ENCODE measurements around the gene NCAPD3.

The NCAPD3 gene

DNA sequence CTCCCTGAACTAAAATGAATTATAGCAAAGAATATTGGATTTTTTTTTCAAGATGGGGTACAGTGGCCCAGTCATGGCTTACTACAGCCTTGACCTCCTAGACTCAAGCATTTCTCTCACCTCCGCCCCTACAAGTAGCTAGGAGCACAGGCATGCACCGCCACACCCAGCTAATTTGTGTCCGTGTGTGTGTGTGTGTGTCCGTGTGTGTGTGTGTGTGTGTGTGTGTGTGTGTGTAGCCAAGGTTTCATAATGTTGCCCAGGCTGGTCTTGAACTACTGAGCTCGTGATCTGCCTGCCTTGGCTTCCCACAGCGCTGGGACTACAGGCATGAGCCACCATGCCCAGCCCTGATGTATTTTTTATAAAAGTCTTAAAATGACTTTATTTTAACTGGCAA, 16.8 kb upstream of the NCAPD3 start:
- Histone ChIP-seq H3K79me2 (ENCODE audit: insufficient read depth, low read depth) (no peaks in the 10 kb centered on the region), H2AFZ (ENCODE audit: low read depth) (no peak overlapping the region), H3K36me3 (ENCODE audit: insufficient read depth) (no peaks in the 10 kb centered on the region), H3K4me1 (ENCODE audit: low read depth, poor library complexity, severe bottlenecking) (no peaks in the 10 kb centered on the region), H3K4me2 (no peak overlapping the region), H3K27me3 (ENCODE audit: insufficient read depth, low read depth) (no peaks in the 10 kb centered on the region), H3K27ac (no peak overlapping the region), H4K20me1 (ENCODE audit: insufficient read depth) (no peaks in the 10 kb centered on the region), H3K9ac (no peak overlapping the region), H3K4me3 (IDR thresholded peaks at IDR 0.05; ENCODE audit: insufficient read depth, low read depth, low read length) (no peak overlapping the region)
- TF ChIP-seq, protein P1, sequence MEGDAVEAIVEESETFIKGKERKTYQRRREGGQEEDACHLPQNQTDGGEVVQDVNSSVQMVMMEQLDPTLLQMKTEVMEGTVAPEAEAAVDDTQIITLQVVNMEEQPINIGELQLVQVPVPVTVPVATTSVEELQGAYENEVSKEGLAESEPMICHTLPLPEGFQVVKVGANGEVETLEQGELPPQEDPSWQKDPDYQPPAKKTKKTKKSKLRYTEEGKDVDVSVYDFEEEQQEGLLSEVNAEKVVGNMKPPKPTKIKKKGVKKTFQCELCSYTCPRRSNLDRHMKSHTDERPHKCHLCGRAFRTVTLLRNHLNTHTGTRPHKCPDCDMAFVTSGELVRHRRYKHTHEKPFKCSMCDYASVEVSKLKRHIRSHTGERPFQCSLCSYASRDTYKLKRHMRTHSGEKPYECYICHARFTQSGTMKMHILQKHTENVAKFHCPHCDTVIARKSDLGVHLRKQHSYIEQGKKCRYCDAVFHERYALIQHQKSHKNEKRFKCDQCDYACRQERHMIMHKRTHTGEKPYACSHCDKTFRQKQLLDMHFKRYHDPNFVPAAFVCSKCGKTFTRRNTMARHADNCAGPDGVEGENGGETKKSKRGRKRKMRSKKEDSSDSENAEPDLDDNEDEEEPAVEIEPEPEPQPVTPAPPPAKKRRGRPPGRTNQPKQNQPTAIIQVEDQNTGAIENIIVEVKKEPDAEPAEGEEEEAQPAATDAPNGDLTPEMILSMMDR (conservative IDR thresholded peaks at IDR 0.05; ENCODE audit: low read depth, low read length), result no peak

DNA sequence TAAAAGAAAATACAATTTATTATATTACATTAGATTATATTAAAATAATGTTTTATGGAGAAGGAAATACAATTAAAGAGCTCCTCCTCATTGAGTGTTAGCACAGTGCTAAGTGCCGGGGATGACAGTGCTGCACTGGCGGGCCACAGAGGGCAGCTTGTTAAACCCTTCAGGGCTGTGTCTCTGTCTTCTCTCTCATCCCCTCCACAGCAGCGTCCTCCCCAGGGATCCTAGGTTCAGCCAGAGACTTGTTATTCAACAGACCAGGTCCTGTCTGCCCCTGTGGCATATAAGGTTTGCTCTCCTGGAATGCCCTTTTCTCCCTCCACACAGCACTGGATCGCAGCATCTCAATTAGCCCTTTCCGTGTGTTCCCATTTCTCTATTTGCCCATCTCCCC, 15.2 kb upstream of the NCAPD3 start:
- no peaks in the 10 kb centered on the region for H3K36me3 ChIP-seq (ENCODE audit: insufficient read depth)
- no peak overlapping the region for H3K4me2 ChIP-seq
- TF ChIP-seq, protein P1 (conservative IDR thresholded peaks at IDR 0.05; ENCODE audit: low read depth, low read length), result no peak
- no peaks in the 10 kb centered on the region for H3K27me3 ChIP-seq (ENCODE audit: insufficient read depth, low read depth)
- H3K4me3 ChIP-seq (IDR thresholded peaks at IDR 0.05; ENCODE audit: insufficient read depth, low read depth, low read length), result no peak overlapping the region
- no peaks in the 10 kb centered on the region for H3K79me2 ChIP-seq (ENCODE audit: insufficient read depth, low read depth)
- no peak overlapping the region for H3K9ac ChIP-seq
- no peak overlapping the region for H3K27ac ChIP-seq
- H3K4me1 ChIP-seq (ENCODE audit: low read depth, poor library complexity, severe bottlenecking), result no peaks in the 10 kb centered on the region
- H4K20me1 ChIP-seq (ENCODE audit: insufficient read depth), result no peaks in the 10 kb centered on the region
- H2AFZ ChIP-seq (ENCODE audit: low read depth), result no peak overlapping the region

DNA sequence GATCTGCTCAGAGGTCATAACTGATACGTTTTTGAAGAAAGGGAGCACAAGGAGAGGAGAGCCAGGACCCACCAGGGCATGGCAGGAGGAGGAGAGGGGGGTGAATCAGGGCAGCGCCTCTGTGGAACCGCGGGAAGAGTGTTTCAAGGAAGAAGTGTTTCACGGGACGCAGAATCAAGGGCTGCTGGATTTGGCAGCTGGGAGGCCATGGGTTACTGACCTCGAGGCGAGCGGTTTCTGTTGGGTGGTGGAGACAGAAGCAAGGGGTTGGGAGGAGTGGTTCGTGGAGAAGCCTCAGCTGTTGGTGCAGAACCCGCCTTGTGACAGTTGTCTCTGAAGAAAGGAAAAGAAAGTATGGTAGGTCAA, 13.8 kb upstream of the NCAPD3 start:
- H2AFZ ChIP-seq (ENCODE audit: low read depth), result no peak overlapping the region
- H3K27me3 ChIP-seq (ENCODE audit: insufficient read depth, low read depth), result no peaks in the 10 kb centered on the region
- H3K27ac ChIP-seq, result no peak overlapping the region
- no peak overlapping the region for H3K4me3 ChIP-seq (IDR thresholded peaks at IDR 0.05; ENCODE audit: insufficient read depth, low read depth, low read length)
- no peaks in the 10 kb centered on the region for H4K20me1 ChIP-seq (ENCODE audit: insufficient read depth)
- H3K36me3 ChIP-seq (ENCODE audit: insufficient read depth), result no peaks in the 10 kb centered on the region
- H3K4me1 ChIP-seq (ENCODE audit: low read depth, poor library complexity, severe bottlenecking), result no peaks in the 10 kb centered on the region
- no peaks in the 10 kb centered on the region for H3K79me2 ChIP-seq (ENCODE audit: insufficient read depth, low read depth)
- no peak overlapping the region for H3K9ac ChIP-seq
- TF ChIP-seq, protein P1 (conservative IDR thresholded peaks at IDR 0.05; ENCODE audit: low read depth, low read length), result no peak
- H3K4me2 ChIP-seq, result no peak overlapping the region

DNA sequence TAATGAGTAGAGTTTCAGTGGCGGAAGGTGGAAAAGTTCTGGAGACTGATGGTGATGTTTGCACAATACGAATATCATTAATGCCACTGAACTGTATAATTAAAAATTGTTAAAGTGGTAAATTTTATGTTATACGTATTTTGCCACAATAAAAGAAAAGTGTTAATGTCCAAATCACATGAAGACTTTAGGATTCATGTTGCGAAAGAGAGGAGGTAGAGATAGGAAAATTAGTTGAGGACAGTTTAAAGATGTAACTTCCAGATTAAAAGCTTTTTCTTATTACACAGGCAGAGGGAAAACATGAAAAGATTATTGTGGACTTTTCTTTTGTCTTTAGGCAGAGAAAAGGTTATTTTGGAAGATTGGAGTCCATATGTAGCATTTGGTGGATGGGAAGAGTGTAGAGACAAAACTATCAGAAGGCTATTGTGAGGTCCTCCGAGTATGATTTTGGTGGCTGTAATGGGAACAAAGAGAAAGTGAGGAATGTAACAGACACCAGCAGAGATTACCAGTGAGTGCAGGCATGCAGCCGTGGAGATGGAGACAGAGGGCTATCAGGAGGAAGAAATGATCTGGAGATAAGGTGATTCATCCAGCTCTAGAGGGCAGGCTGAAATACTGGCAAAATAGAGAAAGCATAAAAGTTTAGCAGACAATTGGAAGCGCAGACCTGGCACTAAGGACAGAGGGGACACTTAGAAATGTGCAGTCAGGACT, 13.2 kb upstream of the NCAPD3 start:
- H3K36me3 ChIP-seq (ENCODE audit: insufficient read depth), result no peaks in the 10 kb centered on the region
- no peaks in the 10 kb centered on the region for H3K4me1 ChIP-seq (ENCODE audit: low read depth, poor library complexity, severe bottlenecking)
- no peak overlapping the region for H3K4me2 ChIP-seq
- H2AFZ ChIP-seq (ENCODE audit: low read depth), result no peak overlapping the region
- H3K4me3 ChIP-seq (IDR thresholded peaks at IDR 0.05; ENCODE audit: insufficient read depth, low read depth, low read length), result no peak overlapping the region
- H3K9ac ChIP-seq, result no peak overlapping the region
- no peak overlapping the region for H3K27ac ChIP-seq
- no peaks in the 10 kb centered on the region for H3K79me2 ChIP-seq (ENCODE audit: insufficient read depth, low read depth)
- no peaks in the 10 kb centered on the region for H4K20me1 ChIP-seq (ENCODE audit: insufficient read depth)
- H3K27me3 ChIP-seq (ENCODE audit: insufficient read depth, low read depth), result no peaks in the 10 kb centered on the region
- TF ChIP-seq, protein P1 (conservative IDR thresholded peaks at IDR 0.05; ENCODE audit: low read depth, low read length), result no peak

All from KMS-11 (cell line).